Activated CD4-positive, alpha-beta memory T cell treated with anti-CD3 and anti-CD28 coated beads, Interleukin-2, amount 10 ng/mL, durations not matched to agents 7 days and 5 days (primary cell): ENCODE results near the gene KREMEN1. TPM values are rescaled to one million over a fixed set of nuclear protein-coding genes. Genes with fewer than 3 reads are reported as not detected.
A peak's percentile ranks its signal among the peaks of the same experiment; 100 is the strongest.

Experiments used
- CTCF ChIA-PET: fragments of 350-600 bp; sonication (Branson Sonifier 250); formaldehyde crosslinking; loops from one replicate; lab custom pipeline; 2021; ENCODE audit warnings: antibody characterized with exemption, inconsistent platforms; lab: Charles Lee
- POLR2A ChIA-PET: fragments of 350-600 bp; sonication (Branson Sonifier 250); formaldehyde crosslinking; loops from one replicate; lab custom pipeline; 2021; ENCODE audit warnings: antibody characterized with exemption; lab: Charles Lee
- DNase-seq: peaks from one replicate; pipeline ENCODE4 v3.0.0-alpha.2; 2020
- H3K27ac Mint-ChIP-seq: one replicate; pipeline ENCODE4 v1.8.0; 2021; ENCODE audit warnings: mild to moderate bottlenecking, mixed read lengths
- H3K27me3 Mint-ChIP-seq: one replicate; pipeline ENCODE4 v1.8.0; 2021; ENCODE audit warnings: mixed read lengths
- H3K36me3 Mint-ChIP-seq: one replicate; pipeline ENCODE4 v1.8.0; 2021; ENCODE audit warnings: low read depth, mixed read lengths
- H3K4me1 Mint-ChIP-seq: one replicate; pipeline ENCODE4 v1.8.0; 2021; ENCODE audit warnings: mixed read lengths
- H3K4me3 Mint-ChIP-seq: one replicate; pipeline ENCODE4 v1.8.0; 2021; ENCODE audit warnings: mild to moderate bottlenecking, mixed read lengths
- H3K9me3 Mint-ChIP-seq: one replicate; pipeline ENCODE4 v1.8.0; 2021; ENCODE audit warnings: mixed read lengths
- total RNA-seq, 2 experiments: library from RNA; stranded (reverse); gene quantifications; one replicate each; pipeline ENCODE4 v1.2.3, GENCODE V29; 2021

The KREMEN1 gene
- total RNA-seq, 2 experiments from 2014 or later: not detected

DNA sequence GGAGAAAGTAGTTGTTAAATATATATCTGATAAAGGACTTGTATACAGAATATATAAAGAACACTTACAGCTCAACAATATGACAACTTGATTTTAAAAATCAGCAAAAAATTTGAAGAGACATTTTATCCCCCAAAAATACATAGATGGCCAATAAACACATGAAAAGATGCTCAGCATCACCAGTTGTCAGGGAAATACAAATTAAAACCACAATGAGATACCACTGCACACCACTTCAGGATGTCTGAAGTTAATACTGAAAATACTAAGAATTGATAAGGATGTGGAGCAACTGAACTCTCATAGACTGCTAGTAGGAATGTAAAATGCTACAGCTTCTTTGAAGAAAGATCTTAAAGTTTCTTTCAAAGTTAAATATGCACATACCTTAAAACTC, 49.2 kb downstream of the KREMEN1 start:
- Mint-ChIP-seq H3K4me3 (peak overlapping the region; percentile 7), H3K27ac (peak overlapping the region; percentile 66)
- DNase-seq: no peak

GRCh38 chr22:29124777-29125442, 52.1 kb downstream of the KREMEN1 start:
- no peak overlapping the region for H3K27ac Mint-ChIP-seq
- CTCF ChIA-PET: interaction anchor here (1.4 kb wide), 1 partner anchor 121 kb away, joined by 3 read pairs; no protein-coding TSS in a partner anchor

More for the DNA sequence above, 49.2 kb downstream of the KREMEN1 start:
- ChIA-PET POLR2A (no interaction called here), CTCF (no interaction called here)
- Mint-ChIP-seq H3K27me3 (peaks cover 14% of the 10 kb centered on the region), H3K36me3 (peaks cover 10% of the 10 kb centered on the region), H3K4me1 (peaks cover 28% of the 10 kb centered on the region), H3K9me3 (peaks cover 5% of the 10 kb centered on the region)

DNA sequence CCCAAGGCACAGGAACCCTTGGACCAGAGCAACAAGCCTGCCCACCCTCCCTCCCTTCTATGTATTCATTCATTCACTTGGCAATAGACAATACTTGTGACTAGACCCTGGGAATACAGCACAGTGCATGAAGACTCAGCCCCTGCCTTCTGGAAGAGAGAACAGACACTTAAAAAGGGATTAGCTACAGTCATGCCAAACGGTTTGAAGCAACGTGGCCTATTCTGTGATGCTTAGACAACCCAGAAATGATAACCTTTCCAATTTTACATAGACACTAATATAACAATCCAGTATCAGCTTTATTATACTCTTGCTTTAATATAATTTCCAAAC, 52.6 kb downstream of the KREMEN1 start:
- H3K4me3 Mint-ChIP-seq: no peak overlapping the region
- CTCF ChIA-PET: interaction anchor here (1.4 kb wide), 1 partner anchor 120 kb away, joined by 3 read pairs; no protein-coding TSS in a partner anchor

More at GRCh38 chr22:29124777-29125442, 52.1 kb downstream of the KREMEN1 start:
- Mint-ChIP-seq H3K36me3 (peaks cover 6% of the 10 kb centered on the region), H3K4me1 (peaks cover 27% of the 10 kb centered on the region), H3K9me3 (no peaks in the 10 kb centered on the region), H3K4me3 (no peak overlapping the region), H3K27me3 (peaks cover 3% of the 10 kb centered on the region)
- POLR2A ChIA-PET: no interaction called here
- DNase-seq: no peak

GRCh38 chr22:29125844-29126243, 53.0 kb downstream of the KREMEN1 start:
- H3K27ac Mint-ChIP-seq: no peak overlapping the region
- no peaks in the 10 kb centered on the region for H3K27me3 Mint-ChIP-seq
- H3K4me3 Mint-ChIP-seq: no peak overlapping the region
- no peak for DNase-seq
- ChIA-PET CTCF (interaction anchor here (1.4 kb wide), 1 partner anchor 120 kb away, joined by 3 read pairs; no protein-coding TSS in a partner anchor), POLR2A (no interaction called here)
- H3K9me3 Mint-ChIP-seq: no peaks in the 10 kb centered on the region
- H3K4me1 Mint-ChIP-seq: peaks cover 27% of the 10 kb centered on the region
- H3K36me3 Mint-ChIP-seq: peaks cover 2% of the 10 kb centered on the region

More for the DNA sequence above, 52.6 kb downstream of the KREMEN1 start:
- H3K4me1 Mint-ChIP-seq: peaks cover 27% of the 10 kb centered on the region
- DNase-seq: no peak
- POLR2A ChIA-PET: no interaction called here
- no peak overlapping the region for H3K27ac Mint-ChIP-seq
- peaks cover 5% of the 10 kb centered on the region for H3K36me3 Mint-ChIP-seq
- no peaks in the 10 kb centered on the region for H3K9me3 Mint-ChIP-seq
- peaks cover 1% of the 10 kb centered on the region for H3K27me3 Mint-ChIP-seq

DNA sequence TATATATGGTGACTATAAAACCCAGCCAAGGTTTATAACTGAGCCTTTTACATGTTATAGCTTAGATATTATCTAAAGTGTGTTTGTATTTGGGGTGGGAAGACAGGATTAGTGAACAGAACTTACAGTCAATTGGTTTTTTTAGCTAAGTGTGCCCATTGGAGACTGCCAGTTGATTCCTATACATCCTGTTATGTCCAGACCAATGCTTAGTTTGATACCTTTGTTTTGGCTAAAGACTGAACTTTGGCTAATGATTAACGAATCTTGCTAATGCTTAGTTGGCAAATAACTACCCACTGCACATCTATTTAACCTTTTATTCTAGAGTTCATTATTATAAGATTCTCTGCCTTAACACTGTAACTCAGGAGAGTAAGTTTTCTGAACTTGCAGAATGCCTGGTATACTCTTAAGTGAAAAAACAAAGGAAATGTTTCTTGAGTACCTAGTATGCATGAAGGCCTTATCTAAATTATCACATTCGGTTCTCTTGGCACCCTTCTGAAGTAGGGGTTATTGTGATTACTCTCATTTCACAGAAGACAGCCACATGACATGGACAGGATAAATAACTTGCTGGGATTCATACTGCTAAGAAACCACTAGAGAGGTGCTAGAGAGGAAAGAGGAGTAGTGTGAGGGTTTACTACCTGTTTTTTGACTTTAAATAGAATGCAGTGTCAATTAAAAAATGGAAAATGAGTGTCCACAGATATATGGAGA, 54.0 kb downstream of the KREMEN1 start:
- Mint-ChIP-seq H3K9me3 (no peaks in the 10 kb centered on the region), H3K4me1 (peaks cover 23% of the 10 kb centered on the region), H3K27me3 (no peaks in the 10 kb centered on the region), H3K36me3 (peaks cover 2% of the 10 kb centered on the region), H3K4me3 (no peak overlapping the region), H3K27ac (no peak overlapping the region)
- CTCF ChIA-PET: no interaction called here
- POLR2A ChIA-PET: no interaction called here
- no peak for DNase-seq

- ChIA-PET POLR2A (no interaction called here), CTCF (no interaction called here)
- Mint-ChIP-seq H3K27ac (no peak overlapping the region), H3K36me3 (peaks cover 2% of the 10 kb centered on the region), H3K4me3 (no peak overlapping the region), H3K9me3 (no peaks in the 10 kb centered on the region), H3K27me3 (peaks cover 11% of the 10 kb centered on the region), H3K4me1 (peaks cover 11% of the 10 kb centered on the region)
- DNase-seq: no peak
These were observed 56.3 kb downstream of the KREMEN1 start for GRCh38 chr22:29128891-29129807.

DNA sequence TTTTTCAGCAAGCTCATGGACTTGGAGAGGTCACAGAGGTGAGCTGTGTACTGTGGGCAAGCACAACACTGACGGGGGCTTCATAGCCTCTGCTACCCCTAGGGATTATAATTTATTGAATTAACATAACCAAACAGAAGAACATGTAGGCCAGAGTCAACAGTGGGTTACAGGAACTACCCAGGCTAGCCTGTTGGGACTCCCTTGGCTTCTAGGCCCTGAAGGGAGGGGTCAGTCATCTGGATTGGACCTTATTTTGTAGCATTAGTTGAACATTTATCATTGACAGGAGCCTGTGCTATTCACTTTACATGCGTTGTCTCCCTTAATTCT, 56.9 kb downstream of the KREMEN1 start:
- H3K9me3 Mint-ChIP-seq: no peaks in the 10 kb centered on the region
- no peak overlapping the region for H3K4me3 Mint-ChIP-seq
- no peak for DNase-seq
- no peak overlapping the region for H3K27ac Mint-ChIP-seq
- peaks cover 2% of the 10 kb centered on the region for H3K36me3 Mint-ChIP-seq
- H3K27me3 Mint-ChIP-seq: peaks cover 17% of the 10 kb centered on the region
- POLR2A ChIA-PET: no interaction called here
- peaks cover 11% of the 10 kb centered on the region for H3K4me1 Mint-ChIP-seq
- CTCF ChIA-PET: no interaction called here

- POLR2A ChIA-PET: no interaction called here
- Mint-ChIP-seq H3K36me3 (peaks cover 2% of the 10 kb centered on the region), H3K27me3 (peaks cover 20% of the 10 kb centered on the region), H3K4me1 (peaks cover 11% of the 10 kb centered on the region), H3K27ac (no peak overlapping the region), H3K9me3 (no peaks in the 10 kb centered on the region), H3K4me3 (no peak overlapping the region)
- DNase-seq: no peak
- CTCF ChIA-PET: interaction anchor here (1.8 kb wide), 1 partner anchor 23 kb away, joined by 3 read pairs; no protein-coding TSS in a partner anchor
These were observed 57.6 kb downstream of the KREMEN1 start for GRCh38 chr22:29130476-29130875.

DNA sequence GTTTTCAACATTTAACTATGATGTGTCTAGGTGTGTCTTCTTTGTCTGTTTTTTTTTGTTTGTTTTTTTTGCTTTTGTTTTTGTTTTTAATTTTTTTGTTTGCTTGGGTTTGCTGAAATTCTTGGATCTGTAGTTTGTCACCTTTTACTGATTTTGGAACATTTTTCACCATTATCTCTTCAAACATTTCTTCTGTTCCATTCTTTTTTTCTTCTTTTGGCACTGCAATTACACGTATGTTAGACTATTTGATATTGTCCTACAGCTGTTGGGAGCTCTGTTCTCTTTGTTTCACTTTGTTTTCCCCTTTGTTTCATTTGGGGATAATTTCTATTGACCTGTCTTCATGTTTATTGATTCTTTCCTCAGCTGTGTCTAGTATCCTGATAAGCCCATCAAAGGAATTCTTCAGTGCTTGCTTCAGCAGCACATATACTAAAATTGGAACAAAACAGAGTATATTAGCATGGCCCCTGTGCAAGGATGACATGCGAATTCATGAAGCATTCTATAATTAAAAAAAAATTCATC, 60.8 kb downstream of the KREMEN1 start:
- H3K27me3 Mint-ChIP-seq: peaks cover 31% of the 10 kb centered on the region
- H3K4me3 Mint-ChIP-seq: no peak overlapping the region
- CTCF ChIA-PET: no interaction called here
- H3K27ac Mint-ChIP-seq: no peak overlapping the region
- no peaks in the 10 kb centered on the region for H3K9me3 Mint-ChIP-seq
- no peak for DNase-seq
- H3K4me1 Mint-ChIP-seq: no peaks in the 10 kb centered on the region
- POLR2A ChIA-PET: no interaction called here
- no peaks in the 10 kb centered on the region for H3K36me3 Mint-ChIP-seq

DNA sequence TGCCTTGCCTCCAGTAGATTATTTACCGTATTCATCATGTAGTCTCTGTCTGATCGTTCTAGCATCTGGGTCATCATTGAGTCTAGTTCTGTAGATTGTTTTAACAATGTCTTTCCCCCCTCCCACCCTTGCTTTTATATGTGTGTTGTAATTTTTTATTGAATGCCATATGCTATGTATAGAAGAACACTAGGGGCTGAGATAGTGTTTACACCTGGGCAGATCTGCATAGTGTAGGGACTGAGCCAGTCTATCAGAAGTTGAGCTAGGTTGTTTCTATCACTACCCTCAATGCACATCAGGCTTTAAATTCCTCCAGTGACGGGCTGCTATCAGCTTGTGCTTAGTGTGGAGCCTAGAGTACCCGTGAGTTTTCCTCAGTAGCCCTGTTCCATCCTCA, 61.6 kb downstream of the KREMEN1 start:
- Mint-ChIP-seq H3K36me3 (no peaks in the 10 kb centered on the region), H3K27ac (no peak overlapping the region), H3K9me3 (no peaks in the 10 kb centered on the region), H3K4me3 (no peak overlapping the region), H3K27me3 (peaks cover 34% of the 10 kb centered on the region), H3K4me1 (no peaks in the 10 kb centered on the region)
- no peak for DNase-seq
- POLR2A ChIA-PET: no interaction called here
- CTCF ChIA-PET: no interaction called here

- no peak overlapping the region for H3K4me3 Mint-ChIP-seq
- no peak overlapping the region for H3K27ac Mint-ChIP-seq
- no peaks in the 10 kb centered on the region for H3K4me1 Mint-ChIP-seq
- ChIA-PET POLR2A (no interaction called here), CTCF (no interaction called here)
- no peaks in the 10 kb centered on the region for H3K36me3 Mint-ChIP-seq
- no peak for DNase-seq
- H3K9me3 Mint-ChIP-seq: no peaks in the 10 kb centered on the region
- H3K27me3 Mint-ChIP-seq: peaks cover 42% of the 10 kb centered on the region
These were observed 64.2 kb downstream of the KREMEN1 start for GRCh38 chr22:29136782-29137700.
